Measurements from ENCODE around the gene PPIL6. TPM values are rescaled to one million over a fixed set of nuclear protein-coding genes. Genes with fewer than 3 reads are reported as not detected.

Gene PPIL6
- total RNA-seq, 2 experiments from 2014 or later, result 0.16 TPM; not detected in 1

GRCh38 chr6:109477725-109478124, 37.3 kb upstream of the PPIL6 start:
- Mint-ChIP-seq H3K9me3 (ENCODE audit: insufficient read depth) (no peaks in the 10 kb centered on the region), H3K27ac (peak overlapping the region; percentile 20), H3K4me1 (ENCODE audit: low read depth) (peaks cover 77% of the 10 kb centered on the region), H3K4me3 (peak overlapping the region; percentile 76), H3K36me3 (ENCODE audit: low read depth) (peaks cover 82% of the 10 kb centered on the region), H3K27me3 (ENCODE audit: low read depth) (no peaks in the 10 kb centered on the region)
- ChIA-PET POLR2A (interaction anchor here (0.7 to 5.5 kb wide), 3 partner anchors 19 to 29 kb away, joined by 3 to 40 read pairs (median 3); partner anchors contain the start of gene MICAL1), CTCF (interaction anchor here (0.7 to 1.4 kb wide), 2 partner anchors 38 to 562 kb away, joined by 3 to 8 read pairs; no protein-coding TSS in a partner anchor)
- no peak for ATAC-seq
- DNase-seq, result no peak

GRCh38 chr6:109477184-109477583, 36.8 kb upstream of the PPIL6 start:
- no peaks in the 10 kb centered on the region for H3K9me3 Mint-ChIP-seq (ENCODE audit: insufficient read depth)
- H3K4me3 Mint-ChIP-seq, result peak overlapping the region; percentile 76
- no peaks in the 10 kb centered on the region for H3K27me3 Mint-ChIP-seq (ENCODE audit: low read depth)
- H3K36me3 Mint-ChIP-seq (ENCODE audit: low read depth), result peaks cover 85% of the 10 kb centered on the region
- ATAC-seq (no peak), DNase-seq (no peak)
- ChIA-PET CTCF (interaction anchor here (1.1 to 1.4 kb wide), 2 partner anchors 13 to 17 kb away, joined by 3 read pairs; no protein-coding TSS in a partner anchor), POLR2A (interaction anchor here (0.7 kb wide), 1 partner anchor 30 kb away, joined by 3 read pairs; no protein-coding TSS in a partner anchor)
- no peak overlapping the region for H3K27ac Mint-ChIP-seq
- peaks cover 80% of the 10 kb centered on the region for H3K4me1 Mint-ChIP-seq (ENCODE audit: low read depth)

- peaks cover 85% of the 10 kb centered on the region for H3K36me3 Mint-ChIP-seq (ENCODE audit: low read depth)
- H3K4me1 Mint-ChIP-seq (ENCODE audit: low read depth), result peaks cover 81% of the 10 kb centered on the region
- ChIA-PET POLR2A (no interaction called here), CTCF (interaction anchor here (2.1 kb wide), 1 partner anchor 92 kb away, joined by 7 read pairs; no protein-coding TSS in a partner anchor)
- H3K4me3 Mint-ChIP-seq, result no peak overlapping the region
- ATAC-seq, result no peak
- H3K27ac Mint-ChIP-seq, result no peak overlapping the region
- no peaks in the 10 kb centered on the region for H3K27me3 Mint-ChIP-seq (ENCODE audit: low read depth)
- DNase-seq, result no peak
- H3K9me3 Mint-ChIP-seq (ENCODE audit: insufficient read depth), result no peaks in the 10 kb centered on the region
These were observed 35.2 kb upstream of the PPIL6 start for GRCh38 chr6:109475625-109476024.

GRCh38 chr6:109474995-109475394, 34.6 kb upstream of the PPIL6 start:
- Mint-ChIP-seq H3K4me3 (no peak overlapping the region), H3K4me1 (ENCODE audit: low read depth) (peaks cover 77% of the 10 kb centered on the region), H3K9me3 (ENCODE audit: insufficient read depth) (no peaks in the 10 kb centered on the region), H3K27ac (peak overlapping the region; percentile 13), H3K36me3 (ENCODE audit: low read depth) (peaks cover 86% of the 10 kb centered on the region), H3K27me3 (ENCODE audit: low read depth) (no peaks in the 10 kb centered on the region)
- POLR2A ChIA-PET, result interaction anchor here (0.7 kb wide), 1 partner anchor 9 kb away, joined by 3 read pairs; no protein-coding TSS in a partner anchor
- DNase-seq (no peak), ATAC-seq (no peak)
- CTCF ChIA-PET, result interaction anchor here (2.1 kb wide), 1 partner anchor 92 kb away, joined by 7 read pairs; no protein-coding TSS in a partner anchor

GRCh38 chr6:109473120-109473519, 32.7 kb upstream of the PPIL6 start:
- ChIA-PET CTCF (interaction anchor here (0.9 to 2.2 kb wide), 2 partner anchors 14 to 56 kb away, joined by 3 to 10 read pairs; no protein-coding TSS in a partner anchor), POLR2A (interaction anchor here (1.2 kb wide), 1 partner anchor 10 kb away, joined by 3 read pairs; no protein-coding TSS in a partner anchor)
- no peak for DNase-seq

GRCh38 chr6:109472132-109472995, 31.9 kb upstream of the PPIL6 start:
- H3K27ac Mint-ChIP-seq, result peak overlapping the region; percentile 35
- H3K36me3 Mint-ChIP-seq (ENCODE audit: low read depth), result peaks cover 85% of the 10 kb centered on the region
- POLR2A ChIA-PET, result interaction anchor here (1.2 kb wide), 1 partner anchor 10 kb away, joined by 3 read pairs; no protein-coding TSS in a partner anchor
- CTCF ChIA-PET, result interaction anchor here (0.9 to 2.2 kb wide), 3 partner anchors 13 to 57 kb away, joined by 3 to 10 read pairs (median 4); no protein-coding TSS in a partner anchor
- H3K4me1 Mint-ChIP-seq (ENCODE audit: low read depth), result peaks cover 61% of the 10 kb centered on the region
- no peak overlapping the region for H3K4me3 Mint-ChIP-seq
- no peaks in the 10 kb centered on the region for H3K27me3 Mint-ChIP-seq (ENCODE audit: low read depth)
- ATAC-seq, result no peak
- no peak for DNase-seq
- no peaks in the 10 kb centered on the region for H3K9me3 Mint-ChIP-seq (ENCODE audit: insufficient read depth)

More at GRCh38 chr6:109473120-109473519, 32.7 kb upstream of the PPIL6 start:
- H3K27me3 Mint-ChIP-seq (ENCODE audit: low read depth), result no peaks in the 10 kb centered on the region
- H3K9me3 Mint-ChIP-seq (ENCODE audit: insufficient read depth), result no peaks in the 10 kb centered on the region
- H3K36me3 Mint-ChIP-seq (ENCODE audit: low read depth), result peaks cover 83% of the 10 kb centered on the region
- no peak overlapping the region for H3K27ac Mint-ChIP-seq
- H3K4me3 Mint-ChIP-seq, result no peak overlapping the region
- peaks cover 68% of the 10 kb centered on the region for H3K4me1 Mint-ChIP-seq (ENCODE audit: low read depth)
- no peak for ATAC-seq

- CTCF ChIA-PET, result interaction anchor here (1.0 to 2.2 kb wide), 2 partner anchors 12 to 14 kb away, joined by 4 to 10 read pairs; no protein-coding TSS in a partner anchor
- no peak for ATAC-seq
These were observed 30.8 kb upstream of the PPIL6 start for GRCh38 chr6:109471105-109471810.

GRCh38 chr6:109469591-109470189, 29.3 kb upstream of the PPIL6 start:
- Mint-ChIP-seq H3K9me3 (ENCODE audit: insufficient read depth) (no peaks in the 10 kb centered on the region), H3K27ac (peak overlapping the region; percentile 23)
- POLR2A ChIA-PET, result interaction anchor here (1.5 to 2.3 kb wide), 2 partner anchors 10 to 13 kb away, joined by 4 to 9 read pairs; partner anchors contain the start of gene ZBTB24

More at GRCh38 chr6:109471105-109471810, 30.8 kb upstream of the PPIL6 start:
- H3K9me3 Mint-ChIP-seq (ENCODE audit: insufficient read depth), result no peaks in the 10 kb centered on the region
- no peak for DNase-seq
- H3K27ac Mint-ChIP-seq, result peak overlapping the region; percentile 35
- peaks cover 53% of the 10 kb centered on the region for H3K4me1 Mint-ChIP-seq (ENCODE audit: low read depth)
- peaks cover 84% of the 10 kb centered on the region for H3K36me3 Mint-ChIP-seq (ENCODE audit: low read depth)
- POLR2A ChIA-PET, result interaction anchor here (2.3 kb wide), 1 partner anchor 12 kb away, joined by 9 read pairs; no protein-coding TSS in a partner anchor
- H3K4me3 Mint-ChIP-seq, result no peak overlapping the region
- no peaks in the 10 kb centered on the region for H3K27me3 Mint-ChIP-seq (ENCODE audit: low read depth)

GRCh38 chr6:109467696-109468095, 27.3 kb upstream of the PPIL6 start:
- Mint-ChIP-seq H3K27me3 (ENCODE audit: low read depth) (no peaks in the 10 kb centered on the region), H3K4me1 (ENCODE audit: low read depth) (peaks cover 44% of the 10 kb centered on the region), H3K4me3 (no peak overlapping the region), H3K27ac (no peak overlapping the region), H3K9me3 (ENCODE audit: insufficient read depth) (no peaks in the 10 kb centered on the region), H3K36me3 (ENCODE audit: low read depth) (peaks cover 82% of the 10 kb centered on the region)
- CTCF ChIA-PET, result no interaction called here
- DNase-seq, result peak; percentile 12
- POLR2A ChIA-PET, result no interaction called here
- no peak for ATAC-seq

More at GRCh38 chr6:109469591-109470189, 29.3 kb upstream of the PPIL6 start:
- DNase-seq (no peak), ATAC-seq (no peak)
- Mint-ChIP-seq H3K4me3 (no peak overlapping the region), H3K4me1 (ENCODE audit: low read depth) (peaks cover 51% of the 10 kb centered on the region), H3K36me3 (ENCODE audit: low read depth) (peaks cover 83% of the 10 kb centered on the region), H3K27me3 (ENCODE audit: low read depth) (no peaks in the 10 kb centered on the region)
- CTCF ChIA-PET, result interaction anchor here (1.0 to 1.5 kb wide), 4 partner anchors 10 to 570 kb away, joined by 3 to 7 read pairs (median 4); no protein-coding TSS in a partner anchor

GRCh38 chr6:109466212-109466923, 25.9 kb upstream of the PPIL6 start:
- ChIA-PET CTCF (interaction anchor here (0.6 kb wide), 1 partner anchor 12 kb away, joined by 3 read pairs; no protein-coding TSS in a partner anchor), POLR2A (interaction anchor here (0.5 to 1.1 kb wide), 3 partner anchors 8 to 16 kb away, joined by 3 to 6 read pairs (median 3); no protein-coding TSS in a partner anchor)
- no peaks in the 10 kb centered on the region for H3K9me3 Mint-ChIP-seq (ENCODE audit: insufficient read depth)
- H3K36me3 Mint-ChIP-seq (ENCODE audit: low read depth), result peaks cover 81% of the 10 kb centered on the region
- H3K4me3 Mint-ChIP-seq, result no peak overlapping the region
- H3K27me3 Mint-ChIP-seq (ENCODE audit: low read depth), result no peaks in the 10 kb centered on the region
- DNase-seq, result no peak
- H3K27ac Mint-ChIP-seq, result no peak overlapping the region
- ATAC-seq, result no peak
- H3K4me1 Mint-ChIP-seq (ENCODE audit: low read depth), result peaks cover 36% of the 10 kb centered on the region

All from activated CD8-positive, alpha-beta T cell treated with anti-CD3 and anti-CD28 coated beads, Interleukin-2, amount 10 ng/mL, durations not matched to agents 7 days and 5 days (primary cell).